Measurements from ENCODE around the gene GSC. TPM values are rescaled to one million over a fixed set of nuclear protein-coding genes. Genes with fewer than 3 reads are reported as not detected.
"Not testable (repeated sequence)": the region's sequence is repeated elsewhere in the genome, so short reads cannot be mapped to it uniquely, and the experiment has no call there.

The GSC gene
- not detected in 2 replicates for total RNA-seq (2014; rRNA removed; shearing (Covaris generic))

GRCh38 chr14:94769391-94770250 lies at the start of gene GSC:
Gene GSC (minus strand): TSS chr14:94770113. CDS start chr14:94770015, 98 bp downstream.
- in situ Hi-C loops (cut with HindIII; ENCODE audit: low sequenced_read_pairs), result no loop called here

GRCh38 chr14:94819531-94819930 lies 49.6 kb upstream of the GSC start:
- no peak for DNase-seq (ENCODE audit: low spot score)
- in situ Hi-C loops (cut with HindIII; ENCODE audit: low sequenced_read_pairs), result no loop called here

More at GRCh38 chr14:94769391-94770250, at the start of gene GSC:
- no peak for DNase-seq (ENCODE audit: low spot score)

GRCh38 chr14:94816113-94816512 lies 46.2 kb upstream of the GSC start:
- in situ Hi-C loops (cut with HindIII; ENCODE audit: low sequenced_read_pairs), result no loop called here
- DNase-seq (ENCODE audit: low spot score), result no peak

DNA sequence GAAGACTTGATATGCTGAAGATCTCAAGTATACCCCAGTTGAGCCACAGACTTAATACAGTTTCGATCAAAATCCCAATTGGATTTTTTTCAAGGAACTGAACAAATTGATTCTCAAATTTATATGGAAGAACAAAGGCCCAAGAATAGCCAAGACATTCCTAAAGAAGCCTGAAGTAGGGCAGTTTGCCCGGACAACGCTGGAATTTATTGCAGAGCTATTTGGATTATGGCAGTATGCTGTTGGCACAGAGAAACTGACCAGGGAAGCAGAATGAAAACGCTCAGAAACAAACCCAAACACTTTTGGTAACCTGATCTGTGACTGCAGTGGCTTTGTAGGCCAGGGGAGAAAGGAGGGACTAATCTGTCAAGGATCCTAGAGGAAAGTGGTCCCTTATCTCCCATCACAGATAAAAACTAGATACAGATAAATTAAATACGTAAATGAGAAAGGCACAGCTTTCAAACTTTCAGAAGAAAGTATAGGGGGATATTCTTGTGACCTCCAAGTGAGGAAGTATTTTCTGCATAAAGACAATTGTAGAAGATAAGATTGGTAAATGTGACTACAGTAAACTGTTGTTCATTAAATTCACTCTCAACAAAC lies 35.9 kb upstream of the GSC start:
- in situ Hi-C loops (cut with HindIII; ENCODE audit: low sequenced_read_pairs), result no loop called here
- no peak for DNase-seq (ENCODE audit: low spot score)

DNA sequence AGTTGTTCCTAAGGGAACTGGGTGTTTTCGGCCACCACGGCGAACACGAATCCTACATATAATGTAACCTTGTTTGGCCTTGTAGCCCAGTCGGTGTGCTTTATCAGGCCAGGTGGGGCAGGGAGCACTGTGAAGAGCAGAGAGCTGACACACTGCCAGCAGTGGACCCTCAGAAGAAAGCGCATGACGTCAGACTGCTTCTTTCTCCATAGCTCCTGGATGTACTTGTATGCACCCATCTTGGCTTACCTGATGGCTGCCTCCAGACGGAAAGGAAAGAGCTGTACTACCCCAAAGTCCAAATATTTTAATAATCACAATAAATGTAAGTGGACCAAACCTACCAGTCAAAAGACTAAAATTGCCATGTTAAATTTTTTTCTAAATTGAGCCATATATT lies 31.3 kb upstream of the GSC start:
- in situ Hi-C loops (cut with HindIII; ENCODE audit: low sequenced_read_pairs), result no loop called here
- no peak for DNase-seq (ENCODE audit: low spot score)

- in situ Hi-C loops (cut with HindIII; ENCODE audit: low sequenced_read_pairs); DNase-seq (ENCODE audit: low spot score): not testable (repeated sequence)
Measured at GRCh38 chr14:94800764-94801163, 30.9 kb upstream of the GSC start.

DNA sequence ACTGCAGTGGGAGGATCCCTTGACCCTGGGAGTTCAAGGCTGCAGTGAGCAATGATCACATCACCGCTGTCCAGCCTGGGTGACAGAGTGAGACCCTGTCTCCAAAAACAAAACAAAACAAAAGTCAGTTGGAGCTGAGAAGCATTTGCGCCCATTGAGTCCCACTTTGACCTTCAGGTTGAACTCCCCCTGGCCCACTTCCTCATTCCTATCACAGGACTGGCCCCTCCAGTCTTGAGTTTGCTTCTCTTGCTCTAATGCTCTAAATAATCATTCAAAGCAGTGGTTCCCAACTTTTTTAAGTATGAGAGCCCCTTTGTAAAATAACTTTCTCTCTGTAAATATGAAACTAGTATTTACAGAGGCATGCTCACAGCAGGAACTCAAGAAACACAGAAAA lies 28.0 kb upstream of the GSC start:
- in situ Hi-C loops (cut with HindIII; ENCODE audit: low sequenced_read_pairs), result no loop called here
- no peak for DNase-seq (ENCODE audit: low spot score)

DNA sequence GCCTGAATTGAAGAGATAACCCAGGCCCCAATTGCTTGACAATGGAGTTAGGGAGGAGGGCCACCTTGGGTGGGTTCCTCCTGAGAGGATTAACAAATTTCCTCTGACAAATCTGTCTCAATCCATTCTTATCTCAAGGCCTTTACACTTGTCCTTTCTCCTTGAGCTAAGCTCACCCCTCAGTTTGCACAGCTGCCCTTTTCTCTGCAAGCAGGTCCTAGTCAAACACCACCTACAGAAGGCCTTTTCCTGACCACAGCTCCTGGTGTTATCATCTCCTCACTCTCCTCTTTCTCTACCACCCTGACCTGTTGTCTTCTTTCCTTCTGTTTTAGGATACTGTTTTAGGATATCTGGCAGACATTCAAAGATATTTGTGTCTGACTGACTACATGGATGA lies 26.4 kb upstream of the GSC start:
- DNase-seq (ENCODE audit: low spot score), result no peak
- in situ Hi-C loops (cut with HindIII; ENCODE audit: low sequenced_read_pairs), result no loop called here

GRCh38 chr14:94795372-94795771 lies 25.5 kb upstream of the GSC start:
- DNase-seq (ENCODE audit: low spot score), result no peak
- in situ Hi-C loops (cut with HindIII; ENCODE audit: low sequenced_read_pairs), result no loop called here

DNA sequence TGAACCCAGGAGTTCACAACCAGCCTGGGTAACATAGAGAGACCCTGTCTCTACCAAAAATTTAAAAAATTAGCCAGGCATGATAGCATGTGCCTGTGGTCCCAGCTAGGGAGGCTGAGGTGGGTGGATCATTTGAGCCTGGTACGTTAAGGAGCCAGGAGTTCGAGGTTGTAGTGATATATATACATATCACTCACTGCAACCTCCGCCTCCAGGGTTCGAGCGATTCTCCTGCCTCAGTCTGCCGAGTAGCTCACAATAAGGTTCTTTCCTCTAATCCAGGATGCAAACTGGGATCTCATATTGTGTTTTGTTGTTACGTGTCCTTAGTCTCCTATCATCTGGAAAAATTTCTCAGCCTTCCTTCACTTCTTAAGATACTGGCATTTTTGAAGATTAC lies 24.0 kb upstream of the GSC start:
- in situ Hi-C loops (cut with HindIII; ENCODE audit: low sequenced_read_pairs), result no loop called here
- no peak for DNase-seq (ENCODE audit: low spot score)

DNA sequence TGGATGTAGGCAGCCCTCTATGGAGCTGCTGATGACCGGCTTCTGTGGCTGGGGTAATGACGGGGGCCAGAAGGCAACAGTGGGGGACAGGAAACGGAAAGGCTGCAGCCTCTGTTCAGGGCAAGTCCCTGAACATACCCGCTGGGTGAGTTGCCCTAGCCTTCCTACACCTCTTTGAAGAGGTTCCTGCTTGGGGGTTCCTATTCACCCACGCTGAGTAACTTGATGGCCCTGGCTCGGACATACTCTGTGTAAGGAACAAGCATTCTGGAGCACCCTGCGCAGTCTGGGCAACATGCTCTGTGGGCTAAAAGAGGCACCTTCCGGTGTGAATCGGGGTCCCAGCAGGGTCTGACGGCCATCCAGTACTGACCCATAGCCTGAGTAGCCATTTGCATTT lies 17.7 kb upstream of the GSC start:
- DNase-seq (ENCODE audit: low spot score), result no peak
- in situ Hi-C loops (cut with HindIII; ENCODE audit: low sequenced_read_pairs), result no loop called here

DNA sequence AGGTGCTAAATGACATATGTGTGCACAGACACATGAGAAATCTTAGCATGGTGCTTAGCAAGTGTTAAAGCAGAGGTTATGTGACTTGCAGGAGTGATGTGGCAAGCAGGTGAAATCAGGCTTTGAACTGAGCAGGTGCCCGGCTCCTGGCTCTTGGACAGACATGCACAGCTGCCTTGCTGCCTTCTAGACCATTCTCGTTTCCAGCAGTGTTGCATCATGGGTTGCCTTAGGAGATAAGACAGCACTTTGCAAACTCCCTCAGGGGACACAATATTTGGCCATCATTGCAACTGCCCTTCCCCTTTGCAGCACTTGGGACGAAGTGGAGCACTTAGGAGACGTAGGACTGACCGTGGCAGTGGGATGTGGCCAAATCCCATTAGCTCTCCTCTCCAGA lies 17.2 kb upstream of the GSC start:
- DNase-seq (ENCODE audit: low spot score), result no peak
- in situ Hi-C loops (cut with HindIII; ENCODE audit: low sequenced_read_pairs), result no loop called here

GRCh38 chr14:94780536-94781399 lies 10.9 kb upstream of the GSC start:
- DNase-seq (ENCODE audit: low spot score), result no peak
- in situ Hi-C loops (cut with HindIII; ENCODE audit: low sequenced_read_pairs), result no loop called here

GRCh38 chr14:94779713-94780112 lies 9.8 kb upstream of the GSC start:
- no peak for DNase-seq (ENCODE audit: low spot score)
- in situ Hi-C loops (cut with HindIII; ENCODE audit: low sequenced_read_pairs), result no loop called here

DNA sequence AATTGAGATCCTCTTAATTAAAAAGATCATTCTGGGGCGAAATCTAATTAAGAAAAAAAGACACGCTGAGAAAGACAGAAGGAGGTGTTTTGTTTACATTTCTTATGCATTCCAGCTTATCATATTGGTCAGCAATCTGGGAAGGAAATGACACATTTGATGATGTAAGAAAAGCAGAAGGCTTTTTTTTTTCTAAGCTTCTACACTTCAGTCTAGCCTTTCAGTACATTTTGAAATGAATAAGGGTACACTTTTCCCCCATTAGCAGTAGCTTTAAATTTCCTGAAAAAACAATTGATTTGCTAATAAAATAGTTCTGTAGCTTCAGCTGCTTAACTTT lies 5.9 kb upstream of the GSC start:
- DNase-seq (ENCODE audit: low spot score), result no peak
- in situ Hi-C loops (cut with HindIII; ENCODE audit: low sequenced_read_pairs), result no loop called here

GRCh38 chr14:94775091-94775870 lies 5.4 kb upstream of the GSC start:
- in situ Hi-C loops (cut with HindIII; ENCODE audit: low sequenced_read_pairs), result no loop called here
- DNase-seq (ENCODE audit: low spot score), result no peak

- in situ Hi-C loops (cut with HindIII; ENCODE audit: low sequenced_read_pairs), result no loop called here
- no peak for DNase-seq (ENCODE audit: low spot score)
Measured at GRCh38 chr14:94774344-94775090, 4.6 kb upstream of the GSC start.

- no peak for DNase-seq (ENCODE audit: low spot score)
- in situ Hi-C loops (cut with HindIII; ENCODE audit: low sequenced_read_pairs), result no loop called here
Measured at GRCh38 chr14:94773655-94774343, 3.9 kb upstream of the GSC start.
